GM18519 (cell line): ENCODE results near the gene GMCL2.

Experiments
- ATAC-seq: cut with Tn5 transposase; IDR thresholded peaks from one replicate; pipeline ENCODE4 v1.9.1; 2021; ENCODE audit warnings: mild to moderate bottlenecking, moderate library complexity; ENCODE audit not compliant: unreplicated experiment, low FRiP score

GMCL2 gene

GRCh38 chr5:178223196-178223773, 36.1 kb upstream of the GMCL2 start:
- ATAC-seq, result no peak

GRCh38 chr5:178222292-178222691, 35.1 kb upstream of the GMCL2 start:
- no peak for ATAC-seq

GRCh38 chr5:178221853-178222252, 34.7 kb upstream of the GMCL2 start:
- no peak for ATAC-seq

- ATAC-seq, result no peak
Observed at GRCh38 chr5:178221282-178221681, 34.1 kb upstream of the GMCL2 start.

GRCh38 chr5:178218827-178219226, 31.7 kb upstream of the GMCL2 start:
- no peak for ATAC-seq

- no peak for ATAC-seq
Observed at GRCh38 chr5:178218237-178218776, 31.1 kb upstream of the GMCL2 start.

GRCh38 chr5:178216779-178217178, 29.6 kb upstream of the GMCL2 start:
- ATAC-seq, result no peak

GRCh38 chr5:178216088-178216534, 28.9 kb upstream of the GMCL2 start:
- no peak for ATAC-seq

- ATAC-seq, result no peak
Observed at GRCh38 chr5:178215280-178216002, 28.3 kb upstream of the GMCL2 start.

- ATAC-seq, result no peak
Observed at GRCh38 chr5:178214160-178214803, 27.1 kb upstream of the GMCL2 start.

- ATAC-seq, result no peak
Observed at GRCh38 chr5:178213748-178214151, 26.6 kb upstream of the GMCL2 start.

- no peak for ATAC-seq
Observed at GRCh38 chr5:178213003-178213461, 25.9 kb upstream of the GMCL2 start.

- ATAC-seq, result no peak
Observed at GRCh38 chr5:178212241-178213002, 25.3 kb upstream of the GMCL2 start.

- ATAC-seq, result no peak
Observed at GRCh38 chr5:178211095-178212048, 24.2 kb upstream of the GMCL2 start.

GRCh38 chr5:178210686-178211085, 23.5 kb upstream of the GMCL2 start:
- no peak for ATAC-seq

- ATAC-seq, result no peak
Observed at GRCh38 chr5:178210073-178210535, 22.9 kb upstream of the GMCL2 start.

- no peak for ATAC-seq
Observed at GRCh38 chr5:178209334-178210072, 22.3 kb upstream of the GMCL2 start.

GRCh38 chr5:178208540-178209227, 21.5 kb upstream of the GMCL2 start:
- no peak for ATAC-seq
